GM12891 (cell line): ENCODE measurements around the gene MEX3A.

ENCODE experiments used
- POLR2A ChIP-seq: IDR thresholded peaks from 2 replicates; pipeline ENCODE4 v1.6.1; 2011; ENCODE audit warnings: low read depth, low read length, control low read depth
- POLR2AphosphoS5 ChIP-seq: IDR thresholded peaks from 2 replicates; pipeline ENCODE4 v1.6.1; 2011; ENCODE audit warnings: low read depth, low read length, control low read depth
- POU2F2 ChIP-seq: IDR thresholded peaks from 2 replicates; pipeline ENCODE4 v1.6.1; 2011; ENCODE audit warnings: low read depth, mild to moderate bottlenecking, control low read depth, low read length, moderate library complexity
- SPI1 ChIP-seq: IDR thresholded peaks from 2 replicates; pipeline ENCODE4 v1.6.1; 2011; ENCODE audit warnings: low read depth, low read length, control low read depth
- TAF1 ChIP-seq: IDR thresholded peaks from 2 replicates; pipeline ENCODE4 v1.6.1; 2011; ENCODE audit warnings: low read depth, low read length, control low read depth

- no peak for TF ChIP-seq POLR2A
- TF ChIP-seq SPI1 = no peak
- TF ChIP-seq TAF1 = no peak
- no peak for TF ChIP-seq POLR2AphosphoS5
- TF ChIP-seq POU2F2 = no peak
Measured at GRCh38 chr1:156108664-156109241, 26.5 kb upstream of the MEX3A start.
